GM23338 (cell line): ENCODE measurements around the gene SLC8A3. TPM values are rescaled to one million over a fixed set of nuclear protein-coding genes. Genes with fewer than 3 reads are reported as not detected.

Experiments used
- ATAC-seq: fragments of 200-7000 bp; cut with Tn5 transposase; 3 replicates; pipeline ENCODE4 v1.9.1; 2020
- DNase-seq: peaks from one replicate; pipeline ENCODE4 v3.0.0-alpha.2; 2015; ENCODE audit warnings: low spot score
- H2AFZ ChIP-seq: fragments of 200-600 bp; sonication (generic); 2 replicates; pipeline ENCODE4 v1.8.0; 2016; ENCODE audit warnings: antibody characterized with exemption, mild to moderate bottlenecking, moderate library complexity
- H3F3A ChIP-seq: fragments of 200-600 bp; sonication (generic); replicated peaks from 2 replicates; pipeline ENCODE4 v1.8.0; 2017; ENCODE audit warnings: antibody characterized with exemption, mixed run types, low read depth
- H3K27ac ChIP-seq: fragments of 200-600 bp; sonication (generic); 2 replicates; pipeline ENCODE4 v1.6.1; 2016; ENCODE audit warnings: low read depth
- H3K27me3 ChIP-seq: fragments of 200-600 bp; sonication (generic); 2 replicates; pipeline ENCODE4 v1.8.0; 2016; ENCODE audit warnings: mild to moderate bottlenecking, mixed run types, moderate library complexity; ENCODE audit not compliant: insufficient read depth
- H3K36me3 ChIP-seq: fragments of 200-600 bp; sonication (generic); 2 replicates; pipeline ENCODE4 v1.8.0; 2016; ENCODE audit warnings: mild to moderate bottlenecking; ENCODE audit not compliant: insufficient read depth
- H3K4me1 ChIP-seq: fragments of 200-600 bp; sonication (generic); 2 replicates; pipeline ENCODE4 v1.8.0; 2016; ENCODE audit warnings: mild to moderate bottlenecking, moderate library complexity; ENCODE audit not compliant: insufficient read depth
- H3K4me2 ChIP-seq: fragments of 200-600 bp; sonication (generic); 2 replicates; pipeline ENCODE4 v1.7.1; 2017; ENCODE audit warnings: mixed run types
- H3K4me3 ChIP-seq: fragments of 200-600 bp; sonication (generic); 2 replicates; pipeline ENCODE4 v1.6.1; 2016; ENCODE audit warnings: mixed run types
- H3K79me2 ChIP-seq: fragments of 200-600 bp; sonication (generic); replicated peaks from 2 replicates; pipeline ENCODE4 v1.8.0; 2017; ENCODE audit warnings: mild to moderate bottlenecking; ENCODE audit not compliant: insufficient read depth
- H3K9me2 ChIP-seq: fragments of 200-600 bp; sonication (generic); 2 replicates; pipeline ENCODE4 v1.8.0; 2017; ENCODE audit not compliant: insufficient read depth
- H4K20me1 ChIP-seq: fragments of 200-600 bp; sonication (generic); replicated peaks from 2 replicates; pipeline ENCODE4 v1.8.0; 2017; ENCODE audit warnings: mild to moderate bottlenecking; ENCODE audit not compliant: insufficient read depth
- H3K27ac Mint-ChIP-seq: 2 replicates; pipeline ENCODE4 v1.8.0; 2020; ENCODE audit warnings: inconsistent platforms, mild to moderate bottlenecking, moderate library complexity, mixed read lengths
- H3K27me3 Mint-ChIP-seq: 3 replicates; pipeline ENCODE4 v1.8.0; 2022; ENCODE audit warnings: low read depth, mild to moderate bottlenecking, moderate library complexity, mixed read lengths, inconsistent platforms; ENCODE audit not compliant: insufficient read depth, poor library complexity
- H3K36me3 Mint-ChIP-seq: 3 replicates; pipeline ENCODE4 v1.8.0; 2021; ENCODE audit warnings: low read depth, mild to moderate bottlenecking, inconsistent platforms, moderate library complexity, mixed read lengths
- H3K4me1 Mint-ChIP-seq: 3 replicates; pipeline ENCODE4 v1.8.0; 2020; ENCODE audit warnings: mild to moderate bottlenecking, inconsistent platforms, mixed read lengths
- H3K4me3 Mint-ChIP-seq: 3 replicates; pipeline ENCODE4 v1.8.0; 2021; ENCODE audit warnings: moderate library complexity, mild to moderate bottlenecking, inconsistent platforms, mixed read lengths
- H3K9me3 Mint-ChIP-seq: 3 replicates; pipeline ENCODE4 v1.8.0; 2020; ENCODE audit warnings: moderate library complexity, mild to moderate bottlenecking, inconsistent platforms, mixed read lengths
- CREB1 ChIP-seq: fragments of 250-450 bp; sonication (Bioruptor Pico); IDR thresholded peaks from 2 replicates; pipeline ENCODE4 v1.5.0; 2020; ENCODE audit warnings: low read depth, mild to moderate bottlenecking, moderate library complexity
- EZH2 ChIP-seq: fragments of 200-600 bp; sonication (generic); IDR thresholded peaks from one replicate; pipeline ENCODE4 v1.8.0; 2017; ENCODE audit warnings: antibody characterized with exemption, mild to moderate bottlenecking, low read depth; ENCODE audit not compliant: unreplicated experiment
- JUNB ChIP-seq: IDR thresholded peaks from one replicate; pipeline ENCODE4 v1.6.1; 2016; ENCODE audit warnings: antibody characterized with exemption; ENCODE audit not compliant: unreplicated experiment
- ZNF114 ChIP-seq: fragments of 250-450 bp; sonication (Bioruptor Pico); IDR thresholded peaks from 2 replicates; pipeline ENCODE4 v1.5.0; 2020; ENCODE audit warnings: mild to moderate bottlenecking, moderate library complexity
- ZNF331 ChIP-seq: fragments of 250-450 bp; sonication (Bioruptor Pico); IDR thresholded peaks from 2 replicates; pipeline ENCODE4 v1.5.0; 2020; ENCODE audit warnings: low read depth, mild to moderate bottlenecking, moderate library complexity
- polyA plus RNA-seq: library from polyadenylated mRNA; unstranded; fragments of >200 nt; fragmentation: Nextera tagmentation; extraction: Ambion mirVana; gene quantifications from 2 replicates; pipeline ENCODE4 v1.2.1, GENCODE V29; 2016
- total RNA-seq: library from RNA; depleted of rRNA; stranded (reverse); fragments of >200 nt; shearing (Covaris generic); gene quantifications from 2 replicates; pipeline ENCODE4 v1.2.3, GENCODE V29; 2014
- TF ChIP-seq, protein P1 (sequence below): IDR thresholded peaks from one replicate; pipeline ENCODE4 v1.6.1; 2018; ENCODE audit warnings: antibody characterized with exemption; ENCODE audit not compliant: unreplicated experiment
- TF ChIP-seq, protein P2 (sequence below): IDR thresholded peaks from 2 replicates; pipeline ENCODE4 v1.6.1; 2016; ENCODE audit warnings: antibody characterized with exemption
- TF ChIP-seq, protein P3 (sequence below), 2 experiments: fragments of 200-600 bp in 1 of 2; sonication (generic) in 1 of 2; conservative IDR thresholded peaks; 2 replicates each; pipeline versions ENCODE4 v1.5.1 to v1.6.1; 2016 to 2017; ENCODE audit warnings: antibody characterized with exemption in 2 of 2, low read depth in 2 of 2, mild to moderate bottlenecking in 2 of 2, moderate library complexity in 1 of 2

SLC8A3 gene
- total and polyA plus RNA-seq, 2 experiments from 2014 or later: 0.82 to 2.0 TPM

DNA sequence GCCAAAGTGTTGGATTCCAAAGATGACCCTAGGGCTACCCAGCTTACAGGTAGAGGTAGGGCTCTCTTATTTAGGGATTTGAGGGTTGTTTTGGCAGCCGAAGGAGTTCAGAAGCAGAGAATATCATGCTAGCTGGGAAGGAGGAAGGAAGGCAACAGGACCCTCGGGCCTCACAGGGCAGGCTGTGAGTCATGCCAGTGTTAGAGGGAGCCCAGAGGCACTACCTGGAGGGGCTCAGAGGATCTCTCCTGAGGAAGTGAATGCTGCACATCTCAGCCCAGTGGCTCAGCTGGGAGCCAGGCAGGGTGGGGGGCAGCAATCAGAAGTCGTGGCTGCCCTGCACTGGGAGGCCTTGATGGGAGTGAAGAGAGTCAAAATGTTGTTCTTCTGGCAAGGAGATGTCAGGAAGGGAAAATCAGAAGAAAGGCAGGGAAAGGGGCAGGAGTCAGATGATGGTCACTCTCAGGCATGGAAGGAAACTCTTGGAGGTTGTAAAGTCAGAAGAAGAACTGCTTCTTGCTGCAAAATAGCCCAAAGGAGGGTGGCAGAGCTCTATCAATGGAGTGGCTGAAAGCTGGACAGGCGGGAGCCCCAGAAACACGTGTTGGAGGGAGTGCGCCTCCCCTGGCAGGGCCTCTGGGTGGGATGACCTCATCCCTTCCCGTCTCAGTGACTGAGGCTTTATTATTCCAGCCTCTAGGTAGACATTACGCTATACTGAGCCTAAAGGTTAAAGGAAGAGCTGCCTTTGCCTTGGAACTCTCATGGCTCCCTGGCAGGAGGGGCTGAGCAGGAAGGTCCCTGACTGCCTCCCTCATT, 168.2 kb downstream of the SLC8A3 start (continued):
- TF ChIP-seq, protein P1, sequence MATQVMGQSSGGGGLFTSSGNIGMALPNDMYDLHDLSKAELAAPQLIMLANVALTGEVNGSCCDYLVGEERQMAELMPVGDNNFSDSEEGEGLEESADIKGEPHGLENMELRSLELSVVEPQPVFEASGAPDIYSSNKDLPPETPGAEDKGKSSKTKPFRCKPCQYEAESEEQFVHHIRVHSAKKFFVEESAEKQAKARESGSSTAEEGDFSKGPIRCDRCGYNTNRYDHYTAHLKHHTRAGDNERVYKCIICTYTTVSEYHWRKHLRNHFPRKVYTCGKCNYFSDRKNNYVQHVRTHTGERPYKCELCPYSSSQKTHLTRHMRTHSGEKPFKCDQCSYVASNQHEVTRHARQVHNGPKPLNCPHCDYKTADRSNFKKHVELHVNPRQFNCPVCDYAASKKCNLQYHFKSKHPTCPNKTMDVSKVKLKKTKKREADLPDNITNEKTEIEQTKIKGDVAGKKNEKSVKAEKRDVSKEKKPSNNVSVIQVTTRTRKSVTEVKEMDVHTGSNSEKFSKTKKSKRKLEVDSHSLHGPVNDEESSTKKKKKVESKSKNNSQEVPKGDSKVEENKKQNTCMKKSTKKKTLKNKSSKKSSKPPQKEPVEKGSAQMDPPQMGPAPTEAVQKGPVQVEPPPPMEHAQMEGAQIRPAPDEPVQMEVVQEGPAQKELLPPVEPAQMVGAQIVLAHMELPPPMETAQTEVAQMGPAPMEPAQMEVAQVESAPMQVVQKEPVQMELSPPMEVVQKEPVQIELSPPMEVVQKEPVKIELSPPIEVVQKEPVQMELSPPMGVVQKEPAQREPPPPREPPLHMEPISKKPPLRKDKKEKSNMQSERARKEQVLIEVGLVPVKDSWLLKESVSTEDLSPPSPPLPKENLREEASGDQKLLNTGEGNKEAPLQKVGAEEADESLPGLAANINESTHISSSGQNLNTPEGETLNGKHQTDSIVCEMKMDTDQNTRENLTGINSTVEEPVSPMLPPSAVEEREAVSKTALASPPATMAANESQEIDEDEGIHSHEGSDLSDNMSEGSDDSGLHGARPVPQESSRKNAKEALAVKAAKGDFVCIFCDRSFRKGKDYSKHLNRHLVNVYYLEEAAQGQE: no peak
- TF ChIP-seq, protein P2, sequence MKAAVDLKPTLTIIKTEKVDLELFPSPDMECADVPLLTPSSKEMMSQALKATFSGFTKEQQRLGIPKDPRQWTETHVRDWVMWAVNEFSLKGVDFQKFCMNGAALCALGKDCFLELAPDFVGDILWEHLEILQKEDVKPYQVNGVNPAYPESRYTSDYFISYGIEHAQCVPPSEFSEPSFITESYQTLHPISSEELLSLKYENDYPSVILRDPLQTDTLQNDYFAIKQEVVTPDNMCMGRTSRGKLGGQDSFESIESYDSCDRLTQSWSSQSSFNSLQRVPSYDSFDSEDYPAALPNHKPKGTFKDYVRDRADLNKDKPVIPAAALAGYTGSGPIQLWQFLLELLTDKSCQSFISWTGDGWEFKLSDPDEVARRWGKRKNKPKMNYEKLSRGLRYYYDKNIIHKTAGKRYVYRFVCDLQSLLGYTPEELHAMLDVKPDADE: no peak
- TF ChIP-seq JUNB (no peak), ZNF331 (CRISPR knock-in tag) (no peak), CREB1 (CRISPR knock-in tag) (no peak), EZH2 (no peak)

DNA sequence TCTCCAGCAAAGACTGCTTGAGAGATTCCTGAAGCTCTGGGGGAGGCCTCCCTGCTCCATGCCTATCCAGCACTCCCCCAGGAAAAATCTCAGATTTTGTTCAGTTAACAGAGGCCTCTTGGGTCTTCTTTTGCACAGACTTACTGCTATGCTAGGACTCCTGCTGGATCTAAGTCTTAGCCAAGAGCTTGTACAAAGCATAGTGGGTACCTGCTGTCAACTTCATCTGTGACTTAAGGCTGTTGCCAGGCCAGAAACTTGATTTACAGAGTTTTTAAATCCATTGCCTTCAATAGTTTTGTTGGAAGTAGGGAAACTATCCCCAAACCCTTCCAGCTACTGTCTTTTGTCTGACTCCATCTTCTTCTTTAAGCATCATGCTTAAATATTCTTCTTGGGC, 169.1 kb downstream of the SLC8A3 start:
- Histone ChIP-seq H4K20me1 (no peaks in the 10 kb centered on the region), H3K36me3 (no peaks in the 10 kb centered on the region), H3K9me2 (0 out of 2 replicates have a peak, but pooled peaks cover 4% of the 10 kb centered on the region), H3K4me2 (no peak overlapping the region), H3K27ac (no peak overlapping the region), H3K4me3 (no peak overlapping the region), H2AFZ (no peak overlapping the region), H3K27me3 (no peaks in the 10 kb centered on the region), H3K79me2 (no peaks in the 10 kb centered on the region), H3F3A (no peaks in the 10 kb centered on the region), H3K4me1 (no peaks in the 10 kb centered on the region)
- Mint-ChIP-seq H3K4me3 (no peak overlapping the region), H3K27me3 (peaks cover 6% of the 10 kb centered on the region), H3K27ac (no peak overlapping the region), H3K36me3 (no peaks in the 10 kb centered on the region), H3K9me3 (no peaks in the 10 kb centered on the region), H3K4me1 (peaks cover 10% of the 10 kb centered on the region)
- ATAC-seq: no peak
- no peak for DNase-seq
- TF ChIP-seq, protein P2: no peak
- TF ChIP-seq, protein P3, sequence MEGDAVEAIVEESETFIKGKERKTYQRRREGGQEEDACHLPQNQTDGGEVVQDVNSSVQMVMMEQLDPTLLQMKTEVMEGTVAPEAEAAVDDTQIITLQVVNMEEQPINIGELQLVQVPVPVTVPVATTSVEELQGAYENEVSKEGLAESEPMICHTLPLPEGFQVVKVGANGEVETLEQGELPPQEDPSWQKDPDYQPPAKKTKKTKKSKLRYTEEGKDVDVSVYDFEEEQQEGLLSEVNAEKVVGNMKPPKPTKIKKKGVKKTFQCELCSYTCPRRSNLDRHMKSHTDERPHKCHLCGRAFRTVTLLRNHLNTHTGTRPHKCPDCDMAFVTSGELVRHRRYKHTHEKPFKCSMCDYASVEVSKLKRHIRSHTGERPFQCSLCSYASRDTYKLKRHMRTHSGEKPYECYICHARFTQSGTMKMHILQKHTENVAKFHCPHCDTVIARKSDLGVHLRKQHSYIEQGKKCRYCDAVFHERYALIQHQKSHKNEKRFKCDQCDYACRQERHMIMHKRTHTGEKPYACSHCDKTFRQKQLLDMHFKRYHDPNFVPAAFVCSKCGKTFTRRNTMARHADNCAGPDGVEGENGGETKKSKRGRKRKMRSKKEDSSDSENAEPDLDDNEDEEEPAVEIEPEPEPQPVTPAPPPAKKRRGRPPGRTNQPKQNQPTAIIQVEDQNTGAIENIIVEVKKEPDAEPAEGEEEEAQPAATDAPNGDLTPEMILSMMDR (conservative IDR thresholded peaks at IDR 0.05; ENCODE audit: low read depth in 2 of 2): no peak
- TF ChIP-seq ZNF114 (CRISPR knock-in tag): no peak
